Inflammatory macrophage treated with lipopolysaccharide for 1 hour (primary cell): ENCODE results near the gene TMEM63B.
"Not testable (repeated sequence)": the region's sequence is repeated elsewhere in the genome, so short reads cannot be mapped to it uniquely, and the experiment has no call there.

Source experiments
- DNase-seq, 2 donors: peaks; one replicate each; pipeline ENCODE4 v3.0.0-alpha.2; 2020 to 2022

The TMEM63B gene

DNA sequence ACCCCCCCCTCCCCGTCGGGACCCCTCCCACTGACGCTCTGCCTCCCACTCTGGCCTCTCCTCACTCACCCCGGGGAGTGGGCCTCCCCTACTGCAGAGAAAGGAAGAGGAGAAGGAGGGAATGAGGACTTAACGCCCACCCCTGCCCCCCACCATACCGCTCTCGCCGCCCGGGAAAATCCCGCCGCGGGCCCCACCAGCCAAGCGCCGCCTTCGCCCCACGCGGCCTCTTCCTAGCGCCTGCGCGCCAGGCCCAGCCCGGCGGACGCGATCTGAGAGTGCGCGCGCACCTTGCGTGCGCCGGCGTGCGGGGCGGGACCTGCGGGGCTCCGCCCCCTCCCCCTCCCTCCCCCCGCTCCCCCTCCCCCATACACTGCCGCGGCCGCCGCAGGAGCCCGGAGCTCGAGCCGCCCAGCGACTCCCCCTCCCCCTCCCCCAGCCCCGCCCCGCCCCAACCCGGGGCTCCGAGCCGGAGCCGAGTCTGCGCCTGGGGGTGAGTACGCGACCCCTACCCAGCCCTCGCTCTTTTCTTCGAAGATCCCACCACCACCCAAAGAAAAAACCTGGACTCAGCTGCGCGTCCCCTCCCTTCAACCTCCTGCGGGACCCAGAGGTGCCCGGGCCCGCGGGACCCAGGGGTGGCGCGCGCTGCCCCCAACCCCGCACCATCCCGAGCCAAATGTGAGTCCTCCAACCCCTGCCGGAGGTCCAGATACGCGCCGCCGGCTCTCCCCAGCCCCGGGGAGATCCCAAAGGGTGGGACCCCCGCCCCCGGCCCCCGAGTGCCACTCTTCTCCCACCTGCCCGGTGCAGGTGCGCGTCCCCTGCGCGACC is at the start of gene TMEM63B, which contains the start of gene MRPL14:
Gene TMEM63B (plus strand): TSS at position 369 of the 834 bp plus-strand sequence. CDS start 7,031 bp downstream, outside the sequence.
Gene MRPL14 (minus strand): TSS at position 267 of the 834 bp plus-strand sequence. CDS start 10,841 bp downstream, outside the sequence.
- peak; percentile 90 to 95 for DNase-seq

DNA sequence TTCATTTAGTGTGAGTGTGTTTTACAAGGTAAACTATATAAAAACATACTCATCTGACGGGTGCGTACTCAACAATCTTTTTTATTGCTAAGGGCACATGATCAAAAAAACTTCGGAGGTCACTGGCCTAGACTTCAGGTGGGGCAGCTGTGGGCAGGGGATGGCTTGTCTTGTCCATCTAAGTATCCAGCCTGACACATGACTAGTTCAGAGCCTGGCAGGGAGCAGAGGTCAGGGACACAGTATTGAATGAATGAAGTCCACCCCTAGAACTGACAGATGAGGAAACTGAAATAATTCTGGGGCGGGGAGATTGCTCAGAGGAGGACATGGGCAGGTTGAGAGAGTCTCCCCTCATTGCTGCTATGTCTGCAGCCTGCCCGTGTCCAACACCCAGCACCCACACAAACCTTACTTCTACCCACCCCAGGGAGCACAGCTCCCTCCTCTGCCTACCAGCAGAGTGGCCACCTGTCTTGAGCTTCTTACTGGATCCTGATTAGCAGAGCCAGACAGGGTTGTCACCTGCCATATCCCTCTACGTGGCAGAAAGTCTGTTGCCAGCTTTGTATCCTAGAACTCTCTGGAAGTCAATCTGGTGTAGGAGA is 49.0 kb upstream of the TMEM63B start:
- DNase-seq: no peak

DNA sequence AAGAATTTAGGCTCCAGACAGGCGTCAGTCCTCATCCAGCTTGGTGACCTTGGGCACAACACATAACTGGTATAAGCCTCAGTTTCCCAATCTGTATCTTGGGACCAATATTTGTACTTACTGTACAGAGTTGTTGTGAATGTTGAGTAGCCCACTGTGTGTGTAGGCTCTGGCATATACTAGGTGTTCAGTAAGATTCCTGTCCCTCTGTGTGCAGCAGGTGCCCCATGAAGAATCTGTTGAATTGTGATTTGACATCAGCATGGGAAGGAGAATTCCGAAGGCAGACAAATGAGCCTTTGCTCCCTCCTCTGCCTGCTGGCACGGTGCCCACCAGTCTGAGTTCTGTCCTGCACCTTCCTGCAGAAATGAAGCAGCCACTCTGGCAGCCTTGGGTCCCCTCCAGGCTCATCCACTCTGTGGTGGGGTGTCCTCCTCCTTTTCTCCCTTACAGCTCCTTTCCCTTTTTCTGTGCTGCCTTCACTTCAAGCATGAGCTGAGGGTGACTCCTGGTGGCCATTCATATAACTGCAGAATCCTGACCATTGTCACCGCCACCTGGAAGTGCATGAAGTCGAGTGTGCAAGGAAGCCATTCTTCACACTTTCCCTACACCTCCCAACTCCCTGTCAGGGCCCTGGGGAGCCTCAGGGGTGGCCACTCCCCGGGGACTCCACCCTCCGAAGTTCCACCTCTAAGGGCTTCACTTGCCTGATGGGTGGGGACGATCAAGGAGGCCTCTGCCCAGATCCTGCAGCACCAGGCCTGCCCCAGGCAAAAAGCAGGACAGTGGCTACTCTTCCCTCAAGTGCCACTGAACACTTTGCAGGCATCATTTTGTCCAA is 48.3 kb upstream of the TMEM63B start:
- peak; percentile 50 to 95 for DNase-seq

- no peak for DNase-seq
These were observed 47.7 kb upstream of the TMEM63B start for GRCh38 chr6:44079672-44080071.

DNA sequence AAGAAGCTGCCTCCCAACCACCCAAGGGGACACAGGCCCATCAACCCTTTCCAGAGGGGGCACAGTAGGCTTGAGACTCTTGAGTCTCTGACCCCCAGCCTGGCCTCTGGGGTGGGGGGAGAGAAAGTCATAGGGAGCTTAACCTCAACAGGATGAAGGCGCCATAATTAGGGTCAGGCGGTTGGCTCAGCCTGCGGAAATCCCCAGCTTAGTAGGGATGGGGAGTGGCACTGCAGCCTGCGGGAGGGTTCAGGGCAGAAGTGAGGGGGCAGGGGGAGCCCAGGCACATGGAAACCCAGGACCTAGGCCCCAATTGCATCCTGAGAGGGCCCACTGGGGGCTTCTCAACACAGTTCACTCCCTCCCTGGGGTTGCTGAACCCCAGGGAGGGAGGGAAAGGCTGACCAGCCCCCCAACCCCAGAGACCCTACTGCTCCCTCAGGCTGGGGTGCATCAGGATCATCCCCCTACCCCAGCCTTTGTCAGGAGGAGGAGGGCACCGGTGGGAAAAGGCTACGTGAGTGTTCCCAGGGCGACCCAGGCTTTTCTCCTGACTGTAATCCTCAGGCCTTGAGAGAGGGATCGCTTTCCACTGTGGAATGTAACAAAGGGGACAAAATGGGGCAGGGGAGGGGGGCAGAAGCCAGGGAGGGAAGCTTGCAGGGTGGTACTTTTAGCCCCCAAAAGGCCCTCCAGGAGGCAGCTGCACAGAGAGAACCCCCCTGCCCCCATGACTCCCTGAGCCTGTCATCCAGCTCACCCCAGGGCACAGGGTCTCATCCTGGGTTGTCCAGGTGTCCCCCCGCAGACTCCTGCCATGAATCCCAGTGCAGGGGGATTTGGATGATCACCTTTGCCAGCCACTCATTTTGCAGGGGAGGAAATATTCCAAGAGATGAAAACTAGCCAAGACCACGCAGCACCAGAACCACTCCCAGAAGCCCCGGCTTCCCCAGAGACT is 46.5 kb upstream of the TMEM63B start:
- no peak for DNase-seq

- no peak for DNase-seq
These were observed 45.6 kb upstream of the TMEM63B start for GRCh38 chr6:44081753-44082152.

- DNase-seq: no peak
These were observed 44.5 kb upstream of the TMEM63B start for GRCh38 chr6:44082872-44083321.

- no peak for DNase-seq
These were observed 42.9 kb upstream of the TMEM63B start for GRCh38 chr6:44084231-44085014.

DNA sequence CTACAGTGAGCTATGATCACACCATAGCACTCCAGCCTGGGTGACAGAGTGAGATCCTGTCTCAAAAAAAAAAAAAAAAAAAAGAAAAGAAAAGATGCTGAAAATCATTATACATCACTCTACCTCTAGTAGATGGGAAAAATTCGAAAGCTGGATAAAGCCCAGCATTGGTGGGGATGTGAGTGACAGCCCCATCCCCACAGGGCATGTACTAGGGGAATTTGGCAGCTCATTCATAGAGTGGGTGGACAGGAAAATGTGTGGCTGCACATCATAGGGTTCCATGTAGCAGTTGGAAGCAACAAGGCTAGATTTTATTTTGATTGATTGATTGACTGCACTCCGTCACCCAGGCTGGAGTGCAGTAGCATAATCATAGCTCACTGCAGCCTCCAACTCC is 42.1 kb upstream of the TMEM63B start:
- no peak for DNase-seq

- DNase-seq: no peak
These were observed 40.3 kb upstream of the TMEM63B start for GRCh38 chr6:44086931-44087574.

DNA sequence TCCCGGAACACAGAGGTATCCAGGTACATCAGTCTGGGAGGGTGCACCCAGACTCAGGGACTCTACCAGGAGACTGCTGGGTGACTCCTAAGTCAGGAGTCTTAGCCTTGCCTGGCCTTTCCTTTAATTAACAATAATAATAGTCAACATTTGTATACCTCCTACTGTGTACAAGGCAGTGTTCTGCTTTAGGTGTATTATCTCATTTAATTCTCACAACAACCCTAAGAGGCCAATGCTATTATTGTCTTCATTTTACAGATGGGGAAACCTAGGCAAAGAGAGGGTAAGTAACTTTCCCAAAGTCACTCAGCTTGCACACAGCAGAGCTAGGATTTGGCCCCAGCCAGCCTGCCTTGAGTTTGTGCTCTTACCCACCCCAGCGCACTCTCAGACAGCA is 39.7 kb upstream of the TMEM63B start:
- DNase-seq: no peak

DNA sequence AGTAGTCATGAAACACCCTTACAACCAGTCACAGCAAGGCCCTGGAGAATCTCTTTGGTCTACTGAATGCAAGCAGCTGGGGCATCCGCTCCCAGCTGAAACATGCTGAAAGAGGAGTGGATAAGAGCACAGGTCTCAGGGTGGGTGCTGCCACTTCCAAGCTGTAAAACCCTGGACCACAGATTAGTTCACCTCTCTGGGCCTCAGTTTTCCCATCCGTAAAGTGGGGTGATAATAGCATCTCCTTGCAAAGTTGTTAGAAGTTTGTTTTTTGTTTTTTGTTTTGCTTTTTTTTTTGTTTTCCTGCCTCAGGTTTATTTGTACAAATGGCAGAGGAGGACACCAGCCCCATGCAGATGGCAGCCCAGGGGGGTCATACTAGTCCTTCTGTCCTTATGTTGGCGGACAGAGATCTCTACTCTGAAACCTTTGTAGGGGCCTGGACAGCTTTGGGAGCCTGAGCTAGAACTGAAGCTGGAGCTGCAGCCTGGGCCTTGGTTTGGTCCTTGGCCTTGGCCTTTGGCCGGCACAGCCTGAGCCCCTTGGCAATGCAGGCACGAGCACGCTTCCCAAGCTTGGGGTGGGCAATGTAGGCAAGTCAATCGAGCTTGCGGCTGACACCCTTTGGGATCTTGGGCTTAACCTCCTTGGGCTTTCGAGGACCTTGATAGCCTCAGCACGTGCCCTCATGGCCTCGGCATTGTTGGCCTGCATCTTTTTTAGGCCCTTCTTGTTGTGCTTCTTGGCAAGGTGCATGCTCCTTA is 38.3 kb upstream of the TMEM63B start:
- DNase-seq: no peak

- peak in 1 of 2 donors; percentile 38 for DNase-seq
These were observed 36.9 kb upstream of the TMEM63B start for GRCh38 chr6:44090465-44090864.

GRCh38 chr6:44091356-44091755 is 36.0 kb upstream of the TMEM63B start:
- not testable (repeated sequence) for DNase-seq

DNA sequence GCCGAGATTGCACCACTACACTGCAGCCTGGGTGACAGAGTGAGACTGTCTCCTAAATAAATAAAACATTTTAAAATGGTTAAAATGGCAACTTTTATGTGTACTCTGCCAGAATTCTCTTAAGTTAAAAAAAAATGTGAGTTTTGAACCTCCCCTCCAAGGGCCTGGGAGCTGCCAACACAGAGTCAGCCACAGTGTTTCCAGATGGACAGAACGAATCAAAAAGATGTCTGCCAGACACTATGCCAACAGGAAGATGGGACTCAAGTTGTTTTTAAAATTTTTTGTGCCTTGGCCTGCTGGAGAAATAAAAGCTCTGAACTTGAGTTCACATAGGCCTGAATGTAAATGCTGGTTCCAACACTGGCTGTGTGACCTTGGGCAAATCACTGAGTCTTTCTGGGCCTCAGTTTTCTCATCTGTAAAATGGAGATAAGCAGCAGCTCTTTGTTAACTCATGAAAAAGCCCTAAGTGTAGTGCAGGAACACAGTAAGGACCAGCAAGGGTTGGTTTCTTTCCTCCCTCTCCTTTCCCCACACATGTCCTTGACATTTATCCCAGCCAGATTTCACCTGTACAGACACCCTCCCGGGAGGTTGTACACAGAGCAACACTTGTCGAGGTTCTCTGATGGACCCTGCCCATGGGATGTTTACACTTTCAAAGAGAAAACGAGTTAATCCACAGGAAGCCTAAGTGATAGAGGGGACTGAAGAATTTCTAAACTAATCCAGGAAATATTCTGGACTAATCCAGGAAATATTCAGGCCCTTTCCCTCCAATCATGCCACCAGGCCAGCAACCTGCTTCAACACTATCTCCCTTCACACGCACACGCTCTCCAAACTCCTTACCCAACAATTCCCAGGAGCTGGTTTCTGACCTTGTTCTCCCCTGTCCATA is 35.1 kb upstream of the TMEM63B start:
- no peak for DNase-seq

DNA sequence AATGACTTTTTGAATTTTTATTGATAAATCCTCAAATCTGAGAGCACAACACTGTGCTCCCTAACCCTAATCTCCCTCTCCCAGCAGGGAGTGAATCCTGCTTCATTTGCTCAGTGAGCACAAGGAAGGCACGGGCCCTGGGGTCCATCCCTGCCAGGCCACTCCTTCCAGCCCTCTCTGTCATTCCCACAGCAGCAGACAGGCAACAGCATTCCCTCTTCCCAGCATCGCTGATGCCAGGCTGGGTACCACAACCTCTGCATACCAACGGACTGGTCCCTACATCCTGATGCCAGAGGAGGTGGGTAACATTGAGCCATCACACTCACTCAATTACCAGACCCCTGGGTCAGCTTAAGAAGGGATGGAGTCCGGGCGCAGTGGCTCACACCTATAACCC is 34.3 kb upstream of the TMEM63B start:
- DNase-seq: no peak

- no peak for DNase-seq
These were observed 33.5 kb upstream of the TMEM63B start for GRCh38 chr6:44093750-44094402.
